PC-3 (cell line): ENCODE results near the gene PDIK1L.

ENCODE experiments used
- EZH2phosphoT487 ChIP-seq: fragments of 300-600 bp; sonication (generic); IDR thresholded peaks from 2 replicates; pipeline ENCODE4 v1.6.1; 2018; ENCODE audit warnings: mild to moderate bottlenecking, antibody characterized with exemption, low read length, borderline replicate concordance
- TF ChIP-seq, protein P1 (sequence below): fragments of 300-600 bp; sonication (generic); conservative IDR thresholded peaks from 2 replicates; pipeline ENCODE4 v1.5.1; 2017; ENCODE audit warnings: antibody characterized with exemption, low read depth, mild to moderate bottlenecking, low read length

GRCh38 chr1:26066857-26067256, 44.8 kb upstream of the PDIK1L start:
- TF ChIP-seq, protein P1, sequence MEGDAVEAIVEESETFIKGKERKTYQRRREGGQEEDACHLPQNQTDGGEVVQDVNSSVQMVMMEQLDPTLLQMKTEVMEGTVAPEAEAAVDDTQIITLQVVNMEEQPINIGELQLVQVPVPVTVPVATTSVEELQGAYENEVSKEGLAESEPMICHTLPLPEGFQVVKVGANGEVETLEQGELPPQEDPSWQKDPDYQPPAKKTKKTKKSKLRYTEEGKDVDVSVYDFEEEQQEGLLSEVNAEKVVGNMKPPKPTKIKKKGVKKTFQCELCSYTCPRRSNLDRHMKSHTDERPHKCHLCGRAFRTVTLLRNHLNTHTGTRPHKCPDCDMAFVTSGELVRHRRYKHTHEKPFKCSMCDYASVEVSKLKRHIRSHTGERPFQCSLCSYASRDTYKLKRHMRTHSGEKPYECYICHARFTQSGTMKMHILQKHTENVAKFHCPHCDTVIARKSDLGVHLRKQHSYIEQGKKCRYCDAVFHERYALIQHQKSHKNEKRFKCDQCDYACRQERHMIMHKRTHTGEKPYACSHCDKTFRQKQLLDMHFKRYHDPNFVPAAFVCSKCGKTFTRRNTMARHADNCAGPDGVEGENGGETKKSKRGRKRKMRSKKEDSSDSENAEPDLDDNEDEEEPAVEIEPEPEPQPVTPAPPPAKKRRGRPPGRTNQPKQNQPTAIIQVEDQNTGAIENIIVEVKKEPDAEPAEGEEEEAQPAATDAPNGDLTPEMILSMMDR = no peak
- TF ChIP-seq EZH2phosphoT487 = no peak
